Body of pancreas (tissue), 4 donors: ENCODE measurements around the gene KCNC3.

Source experiments
- CTCF ChIP-seq, 7 experiments: fragments of 450-650 bp in 4 of 7; fragments of 200-600 bp in 3 of 7; sonication (generic) in 3 of 7; IDR thresholded peaks; one replicate each; pipeline ENCODE4 v1.5.1; 2016 to 2019; ENCODE audit warnings: antibody characterized with exemption in 7 of 7
- POLR2A ChIP-seq, 3 donors: fragments of 450-650 bp; IDR thresholded peaks; one replicate each; pipeline ENCODE4 v1.6.1; 2016; ENCODE audit warnings: antibody characterized with exemption in 3 of 3, mild to moderate bottlenecking in 2 of 3

DNA sequence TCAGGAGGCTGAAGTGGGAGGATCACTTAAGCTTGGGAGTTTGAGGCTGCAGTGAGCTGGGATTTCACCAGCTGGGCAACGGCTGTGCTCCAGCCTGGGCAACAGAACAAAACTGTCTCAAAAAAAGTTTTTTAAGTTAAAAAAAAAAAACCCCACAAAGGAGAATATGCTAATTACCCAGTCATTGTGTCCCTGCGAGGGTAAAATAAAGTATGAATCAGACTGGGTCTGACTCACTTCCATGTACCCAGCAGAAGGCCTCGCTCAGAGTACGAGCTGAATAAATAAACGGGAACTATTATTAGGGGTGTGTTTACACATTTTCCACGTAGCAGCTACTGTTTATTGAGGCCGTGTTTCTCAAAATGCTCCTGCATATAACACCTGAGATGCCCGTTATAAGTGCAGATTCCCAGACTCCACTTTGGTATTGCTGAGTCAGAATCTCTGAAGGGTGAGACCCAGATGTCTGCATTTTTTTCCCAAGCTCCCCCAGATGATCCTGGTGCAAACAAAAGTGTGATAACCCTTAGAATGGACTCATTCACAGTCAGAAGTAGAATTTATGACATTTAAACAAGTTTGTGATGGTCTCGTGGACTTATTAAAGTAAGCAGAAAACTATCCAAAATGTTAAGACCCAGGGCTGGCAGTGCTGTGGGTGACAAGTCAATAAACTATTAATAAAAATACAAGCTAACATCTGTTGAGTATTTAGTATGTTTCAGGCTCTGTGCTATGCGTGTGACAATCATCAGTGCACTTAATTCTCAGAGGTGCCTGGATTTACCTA lies 28.2 kb downstream of the KCNC3 start:
- TF ChIP-seq POLR2A (IDR thresholded peaks at IDR 0.05) = no peak
- TF ChIP-seq CTCF (IDR thresholded peaks at IDR 0.05) = no peak
